GM18951 (cell line): ENCODE results near the gene ROR1.

ENCODE experiments used
- POLR2A ChIP-seq: IDR thresholded peaks from 4 replicates; pipeline ENCODE4 v1.6.1; 2011; ENCODE audit warnings: mild to moderate bottlenecking; ENCODE audit not compliant: insufficient read length, insufficient read depth; ENCODE audit errors: extremely low read depth
- in situ Hi-C: fragments of 300-500 bp; cut with MboI; formaldehyde crosslinking; loops from one replicate; pipeline ENCODE4 v1.12.0; 2022; ENCODE audit warnings: low sequenced_read_pairs, mixed read lengths, inconsistent platforms; ENCODE audit not compliant: unreplicated experiment

The ROR1 gene

DNA sequence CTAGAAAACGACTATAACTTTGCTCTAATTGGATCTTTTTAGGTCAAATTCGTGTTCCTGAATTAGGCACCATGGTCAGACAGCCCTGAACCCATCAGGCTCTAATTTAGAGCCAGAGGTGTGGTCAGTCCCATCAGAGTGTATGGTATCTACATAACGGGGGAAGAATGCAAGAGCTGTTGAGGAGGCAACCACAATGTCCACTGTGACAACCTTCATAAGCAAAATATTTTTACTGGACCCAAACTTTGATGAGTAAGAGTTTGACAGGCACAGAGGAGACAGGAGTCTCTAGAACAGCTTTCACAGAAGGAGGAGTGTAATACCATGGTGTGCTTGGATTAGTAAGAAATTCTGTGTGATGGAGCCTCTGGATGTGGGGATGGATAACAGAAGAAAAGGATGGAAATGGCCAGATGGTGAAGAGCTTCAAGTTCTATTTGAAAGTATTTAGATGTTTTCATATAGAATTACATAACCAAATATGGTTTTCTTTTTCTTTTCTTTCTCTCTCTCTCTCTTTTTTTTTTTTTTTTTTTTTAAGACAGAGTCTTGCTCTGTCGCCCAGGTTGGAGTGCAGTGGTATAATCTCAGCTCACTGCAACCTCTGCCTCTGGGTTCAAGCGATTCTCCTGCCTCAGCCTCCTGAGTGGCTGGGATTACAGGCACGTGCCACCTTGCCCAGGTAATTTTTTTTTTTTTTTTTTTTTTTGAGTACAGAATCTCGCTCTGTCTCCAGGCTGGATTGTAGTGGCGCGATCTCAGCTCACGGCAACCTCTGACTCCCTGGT is 454.5 kb downstream of the ROR1 start:
- no peak for TF ChIP-seq POLR2A

DNA sequence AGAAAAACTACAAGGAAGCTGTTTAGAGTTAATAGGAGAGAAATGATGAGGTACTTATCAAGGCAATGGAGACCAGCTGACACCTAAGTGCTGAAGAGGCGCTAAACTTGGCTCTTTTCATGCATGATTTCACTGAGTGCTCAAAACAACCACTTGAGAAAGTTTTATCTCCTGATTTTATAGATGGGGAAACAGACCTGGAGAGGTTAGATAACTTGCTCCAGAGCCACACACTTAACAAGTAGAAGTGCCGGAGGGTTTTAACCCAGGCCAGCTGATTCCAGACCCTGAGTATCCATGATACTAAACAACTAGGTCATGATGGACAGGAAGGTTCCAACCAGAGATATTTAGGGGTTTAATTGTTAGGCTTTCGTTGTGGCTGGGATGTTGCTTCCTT is 455.5 kb downstream of the ROR1 start:
- TF ChIP-seq POLR2A: no peak
- in situ Hi-C loops: loop anchor here (25.0 kb wide), 1 partner anchor 542 kb away; no protein-coding TSS in a partner anchor

More for the DNA sequence above, 454.5 kb downstream of the ROR1 start:
- in situ Hi-C loops: loop anchor here (25.0 kb wide), 1 partner anchor 541 kb away; no protein-coding TSS in a partner anchor
